Choroid plexus epithelial cell (primary cell): ENCODE data around the gene PRKCA.

Source experiments
- DNase-seq: peaks from one replicate; pipeline ENCODE4 v3.0.0-alpha.2; 2010; ENCODE audit warnings: low read depth
- H3K4me3 ChIP-seq: 2 replicates; pipeline ENCODE4 v1.5.1; 2011; ENCODE audit warnings: low read depth, mild to moderate bottlenecking, control low read depth, low read length, moderate library complexity
- CTCF ChIP-seq: conservative IDR thresholded peaks from 2 replicates; pipeline ENCODE4 v1.5.1; 2011; ENCODE audit warnings: low read depth, mild to moderate bottlenecking, control low read depth, inconsistent platforms, low read length, moderate library complexity

Gene PRKCA

GRCh38 chr17:66527335-66527734, 224.9 kb downstream of the PRKCA start:
- DNase-seq: no peak
- no peak overlapping the region for H3K4me3 ChIP-seq
- no peak for TF ChIP-seq CTCF

GRCh38 chr17:66531851-66532295, 229.5 kb downstream of the PRKCA start:
- no peak overlapping the region for H3K4me3 ChIP-seq
- no peak for TF ChIP-seq CTCF
- no peak for DNase-seq

- no peak overlapping the region for H3K4me3 ChIP-seq
- DNase-seq: peak; percentile 92
- peak; percentile 45 for TF ChIP-seq CTCF
Observed at GRCh38 chr17:66533572-66533971, 231.2 kb downstream of the PRKCA start.

GRCh38 chr17:66533986-66534385, 231.6 kb downstream of the PRKCA start:
- no peak for DNase-seq
- TF ChIP-seq CTCF: no peak
- H3K4me3 ChIP-seq: no peak overlapping the region

- no peak overlapping the region for H3K4me3 ChIP-seq
- TF ChIP-seq CTCF: no peak
- DNase-seq: no peak
Observed at GRCh38 chr17:66535611-66536010, 233.2 kb downstream of the PRKCA start.

GRCh38 chr17:66537502-66537901, 235.1 kb downstream of the PRKCA start:
- H3K4me3 ChIP-seq: no peak overlapping the region
- DNase-seq: no peak
- no peak for TF ChIP-seq CTCF

- no peak for DNase-seq
- no peak overlapping the region for H3K4me3 ChIP-seq
- no peak for TF ChIP-seq CTCF
Observed at GRCh38 chr17:66538776-66539175, 236.4 kb downstream of the PRKCA start.
